AG09309 (cell line): ENCODE results near the gene LIPT2.

Experiments
- DNase-seq: peaks from one replicate; pipeline ENCODE4 v3.0.0-alpha.2; 2010; ENCODE audit warnings: low read depth
- H3K4me3 ChIP-seq: 2 replicates; pipeline ENCODE4 v1.5.1; 2011; ENCODE audit warnings: mild to moderate bottlenecking, low read depth, low read length, moderate library complexity; ENCODE audit not compliant: control insufficient read depth
- CTCF ChIP-seq: IDR thresholded peaks from 2 replicates; pipeline ENCODE4 v1.5.1; 2011; ENCODE audit warnings: mild to moderate bottlenecking, low read depth, low read length, inconsistent platforms; ENCODE audit not compliant: insufficient read depth, control insufficient read depth; ENCODE audit errors: missing control alignments

Gene LIPT2

GRCh38 chr11:74452366-74452765 is 41.2 kb downstream of the LIPT2 start:
- TF ChIP-seq CTCF = no peak
- H3K4me3 ChIP-seq = no peak overlapping the region
- DNase-seq = no peak

- TF ChIP-seq CTCF = no peak
- no peak overlapping the region for H3K4me3 ChIP-seq
- DNase-seq = no peak
Measured at GRCh38 chr11:74450318-74450717, 43.2 kb downstream of the LIPT2 start.

GRCh38 chr11:74449369-74449931 is 44.1 kb downstream of the LIPT2 start:
- no peak overlapping the region for H3K4me3 ChIP-seq
- TF ChIP-seq CTCF = peak; percentile 65

GRCh38 chr11:74447720-74448119 is 45.8 kb downstream of the LIPT2 start:
- H3K4me3 ChIP-seq = no peak overlapping the region
- DNase-seq = no peak
- no peak for TF ChIP-seq CTCF

More at GRCh38 chr11:74449369-74449931, 44.1 kb downstream of the LIPT2 start:
- DNase-seq = peak; percentile 58

- H3K4me3 ChIP-seq = no peak overlapping the region
- DNase-seq = no peak
- TF ChIP-seq CTCF = no peak
Measured at GRCh38 chr11:74446532-74446938, 47.0 kb downstream of the LIPT2 start.

- DNase-seq = no peak
- TF ChIP-seq CTCF = no peak
- H3K4me3 ChIP-seq = no peak overlapping the region
Measured at GRCh38 chr11:74444173-74444826, 49.2 kb downstream of the LIPT2 start.
